Keratinocyte (primary cell): Measurements from ENCODE around the gene DRGX. TPM values are rescaled to one million over a fixed set of nuclear protein-coding genes. Genes with fewer than 3 reads are reported as not detected.

Experiments used
- DNase-seq: peaks from one replicate; pipeline ENCODE4 v3.0.0-alpha.2; 2011; ENCODE audit warnings: low read depth, missing footprints, low spot score
- FAIRE-seq: peaks from 2 replicates; lab custom pipeline; 2011; peaks lifted over from hg19 to GRCh38; lab: Jason Lieb, UNC
- H2AFZ ChIP-seq: 2 replicates; pipeline ENCODE4 v1.6.0; 2012; ENCODE audit warnings: low read length, control low read depth, inconsistent platforms; ENCODE audit not compliant: control insufficient read depth
- H3K27ac ChIP-seq: 2 replicates; pipeline ENCODE4 v1.5.1; 2011; ENCODE audit warnings: low read length; ENCODE audit not compliant: control insufficient read depth, insufficient read depth
- H3K27me3 ChIP-seq: 3 replicates; pipeline ENCODE4 v1.6.0; 2011; ENCODE audit warnings: low read length; ENCODE audit not compliant: control insufficient read depth, insufficient read depth; ENCODE audit errors: extremely low read depth
- H3K36me3 ChIP-seq, 2 experiments: 2 replicates in 1 of 2; 3 replicates in 1 of 2; pipeline ENCODE4 v1.5.1; 2011; ENCODE audit warnings: low read length in 2 of 2, mild to moderate bottlenecking in 1 of 2; ENCODE audit not compliant: control insufficient read depth in 2 of 2, insufficient read depth in 2 of 2; ENCODE audit errors: extremely low read depth in 1 of 2
- H3K4me1 ChIP-seq: 3 replicates; pipeline ENCODE4 v1.5.1; 2011; ENCODE audit warnings: low read length; ENCODE audit not compliant: control insufficient read depth, insufficient read depth; ENCODE audit errors: extremely low read depth
- H3K4me2 ChIP-seq: 3 replicates; pipeline ENCODE4 v1.6.0; 2011; ENCODE audit warnings: low read depth, low read length; ENCODE audit not compliant: control insufficient read depth, insufficient read depth; ENCODE audit errors: extremely low read depth
- H3K4me3 ChIP-seq, 3 experiments: fragments of 200-600 bp in 1 of 3; sonication (generic) in 1 of 3; 2 replicates in 2 of 3; 3 replicates in 1 of 3; pipeline ENCODE4 v1.5.1; 2011 to 2016; ENCODE audit warnings: low read length in 3 of 3, mild to moderate bottlenecking in 3 of 3, control low read depth in 2 of 3, inconsistent platforms in 1 of 3, low read depth in 1 of 3, mixed read lengths in 1 of 3, mixed run types in 1 of 3, moderate library complexity in 1 of 3; ENCODE audit not compliant: control insufficient read depth in 2 of 3, insufficient read depth in 2 of 3; ENCODE audit errors: extremely low read depth in 1 of 3
- H3K79me2 ChIP-seq: 2 replicates; pipeline ENCODE4 v1.6.0; 2012; ENCODE audit warnings: low read length; ENCODE audit not compliant: control insufficient read depth, insufficient read depth
- H3K9ac ChIP-seq: 3 replicates; pipeline ENCODE4 v1.6.0; 2011; ENCODE audit warnings: low read length; ENCODE audit not compliant: control insufficient read depth, insufficient read depth; ENCODE audit errors: extremely low read depth
- H3K9me1 ChIP-seq: 3 replicates; pipeline ENCODE4 v1.6.0; 2011; ENCODE audit warnings: low read length; ENCODE audit not compliant: control insufficient read depth, insufficient read depth; ENCODE audit errors: extremely low read depth
- H3K9me3 ChIP-seq: 2 replicates; pipeline ENCODE4 v1.5.1; 2012; ENCODE audit warnings: low read depth, low read length; ENCODE audit not compliant: control insufficient read depth
- H4K20me1 ChIP-seq: 3 replicates; pipeline ENCODE4 v1.6.0; 2011; ENCODE audit warnings: low read length; ENCODE audit not compliant: control insufficient read depth, insufficient read depth; ENCODE audit errors: extremely low read depth
- CTCF ChIP-seq, 3 experiments: IDR thresholded peaks in 1 of 3; conservative IDR thresholded peaks in 1 of 3; optimal IDR thresholded peaks in 1 of 3; 2 replicates in 2 of 3; 3 replicates in 1 of 3; pipeline versions ENCODE3 to v1.5.1; 2011; ENCODE audit warnings: low read length in 3 of 3, mild to moderate bottlenecking in 3 of 3, moderate library complexity in 2 of 3, control low read depth in 1 of 3, inconsistent platforms in 1 of 3; ENCODE audit not compliant: insufficient read depth in 2 of 3; ENCODE audit errors: extremely low read depth in 1 of 3
- EZH2 ChIP-seq: IDR thresholded peaks from one replicate; pipeline ENCODE4 v1.6.1; 2012; ENCODE audit warnings: inconsistent platforms, mild to moderate bottlenecking, low read length, moderate library complexity
- dilution Hi-C: fragments of 300-500 bp; cut with MboI; formaldehyde crosslinking; loops from one replicate; pipeline ENCODE4 v1.7.0; 2020; ENCODE audit warnings: low sequenced_read_pairs; ENCODE audit not compliant: extremely low pct_ligation_motif_present
- polyA plus RNA-seq, 5 experiments: library from polyadenylated mRNA; depleted of rRNA in 3 of 5; stranded (reverse) in 3 of 5; stranded (forward) in 1 of 5; unstranded in 1 of 5; fragments of >200 nt; gene quantifications; 1 replicate in 1 of 5; 2 replicates in 3 of 5; 3 replicates in 1 of 5; pipeline versions ENCODE4 v1.2.1 to v1.2.3, GENCODE V29; 2011 to 2012; ENCODE audit warnings: missing spikeins in 2 of 5, low read depth in 1 of 5, low replicate concordance in 1 of 5

The DRGX gene
- polyA plus RNA-seq, 1 donor (not counting 4 experiments of a cell fraction or from before 2014, with no cell fraction given) = not detected

GRCh38 chr10:49404321-49404878 is 8.5 kb upstream of the DRGX start:
- Histone ChIP-seq H3K36me3 (no peaks in the 10 kb centered on the region), H4K20me1 (no peaks in the 10 kb centered on the region), H2AFZ (no peak overlapping the region), H3K79me2 (no peaks in the 10 kb centered on the region), H3K4me1 (no peaks in the 10 kb centered on the region), H3K9ac (no peak overlapping the region), H3K4me3 (no peak overlapping the region), H3K27me3 (peaks cover 23% of the 10 kb centered on the region), H3K27ac (no peak overlapping the region), H3K4me2 (no peak overlapping the region), H3K9me3 (no peaks in the 10 kb centered on the region), H3K9me1 (no peaks in the 10 kb centered on the region)
- DNase-seq = no peak
- TF ChIP-seq EZH2 = no peak
- no peak for TF ChIP-seq CTCF (optimal IDR thresholded peaks at IDR 0.05 in 1 of 3, IDR thresholded peaks at IDR 0.05 in 1 of 3, conservative IDR thresholded peaks at IDR 0.05 in 1 of 3; ENCODE audit: extremely low read depth in 1 of 3, insufficient read depth in 2 of 3, low read length in 3 of 3)
- FAIRE-seq = no peak
- dilution Hi-C loops = no loop called here

- dilution Hi-C loops = no loop called here
- Histone ChIP-seq H3K9me3 (no peaks in the 10 kb centered on the region), H2AFZ (no peak overlapping the region), H4K20me1 (no peaks in the 10 kb centered on the region), H3K4me2 (no peak overlapping the region), H3K27ac (no peak overlapping the region), H3K9ac (no peak overlapping the region), H3K27me3 (peaks cover 34% of the 10 kb centered on the region), H3K4me1 (peaks cover 2% of the 10 kb centered on the region), H3K4me3 (no peak overlapping the region), H3K36me3 (no peaks in the 10 kb centered on the region), H3K9me1 (no peaks in the 10 kb centered on the region), H3K79me2 (no peaks in the 10 kb centered on the region)
- DNase-seq (no peak), FAIRE-seq (no peak)
- no peak for TF ChIP-seq CTCF (optimal IDR thresholded peaks at IDR 0.05 in 1 of 3, IDR thresholded peaks at IDR 0.05 in 1 of 3, conservative IDR thresholded peaks at IDR 0.05 in 1 of 3; ENCODE audit: extremely low read depth in 1 of 3, insufficient read depth in 2 of 3, low read length in 3 of 3)
- TF ChIP-seq EZH2 = no peak
Observed at GRCh38 chr10:49403363-49403762, 7.5 kb upstream of the DRGX start.
